IPS-15b (cell line): ENCODE results near the gene AQP6.

Source experiments
- H3K27me3 ChIP-seq: one replicate; pipeline ENCODE4 v1.6.1; 2013; ENCODE audit warnings: low read length; ENCODE audit not compliant: control insufficient read depth, insufficient read depth
- H3K36me3 ChIP-seq: one replicate; pipeline ENCODE4 v1.6.1; 2013; ENCODE audit warnings: low read length; ENCODE audit not compliant: control insufficient read depth, insufficient read depth
- H3K4me1 ChIP-seq: one replicate; pipeline ENCODE4 v1.6.1; 2013; ENCODE audit warnings: mild to moderate bottlenecking, low read length; ENCODE audit not compliant: control insufficient read depth, insufficient read depth
- H3K4me3 ChIP-seq: one replicate; pipeline ENCODE4 v1.5.1; 2013; ENCODE audit warnings: low read depth, low read length
- H3K9ac ChIP-seq: one replicate; pipeline ENCODE4 v1.6.1; 2013; ENCODE audit warnings: low read depth, mild to moderate bottlenecking, low read length
- H3K9me3 ChIP-seq: one replicate; pipeline ENCODE4 v1.6.1; 2013; ENCODE audit warnings: mild to moderate bottlenecking, low read length; ENCODE audit not compliant: control insufficient read depth, insufficient read depth

The AQP6 gene

GRCh38 chr12:49933796-49934195, 39.0 kb upstream of the AQP6 start:
- Histone ChIP-seq H3K9ac (no peak overlapping the region), H3K27me3 (no peaks in the 10 kb centered on the region)

GRCh38 chr12:49934505-49934904, 38.2 kb upstream of the AQP6 start:
- H3K4me1 ChIP-seq: no peaks in the 10 kb centered on the region
- H3K27me3 ChIP-seq: no peaks in the 10 kb centered on the region
- no peaks in the 10 kb centered on the region for H3K36me3 ChIP-seq
- no peak overlapping the region for H3K9ac ChIP-seq
- H3K4me3 ChIP-seq: no peak overlapping the region
- H3K9me3 ChIP-seq: no peaks in the 10 kb centered on the region

More at GRCh38 chr12:49933796-49934195, 39.0 kb upstream of the AQP6 start:
- Histone ChIP-seq H3K36me3 (no peaks in the 10 kb centered on the region), H3K9me3 (no peaks in the 10 kb centered on the region), H3K4me3 (no peak overlapping the region), H3K4me1 (no peaks in the 10 kb centered on the region)

DNA sequence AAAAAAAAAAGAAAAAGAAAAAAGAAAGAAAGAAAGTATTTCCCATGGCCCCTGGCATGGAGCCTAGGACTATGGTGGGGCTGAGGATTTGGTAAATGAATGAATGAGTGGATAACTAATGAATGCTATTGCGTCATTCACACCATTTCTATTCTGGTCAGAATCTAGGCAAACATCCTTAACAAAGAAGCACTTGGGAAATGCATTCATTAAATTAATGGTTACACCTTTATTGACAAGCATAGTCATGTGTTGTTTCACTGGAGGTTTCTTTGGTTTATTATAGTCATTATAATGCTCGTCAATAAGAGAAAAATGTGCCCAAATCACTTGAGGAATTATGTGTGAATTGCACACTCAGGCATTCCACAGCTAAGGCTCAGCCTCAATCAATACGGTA, 35.8 kb upstream of the AQP6 start:
- H3K4me1 ChIP-seq: no peaks in the 10 kb centered on the region
- no peaks in the 10 kb centered on the region for H3K9me3 ChIP-seq
- no peaks in the 10 kb centered on the region for H3K27me3 ChIP-seq
- no peak overlapping the region for H3K9ac ChIP-seq
- H3K36me3 ChIP-seq: no peaks in the 10 kb centered on the region
- no peak overlapping the region for H3K4me3 ChIP-seq

GRCh38 chr12:49937639-49938300, 35.0 kb upstream of the AQP6 start:
- Histone ChIP-seq H3K9ac (no peak overlapping the region), H3K36me3 (no peaks in the 10 kb centered on the region), H3K4me3 (no peak overlapping the region), H3K9me3 (no peaks in the 10 kb centered on the region), H3K27me3 (no peaks in the 10 kb centered on the region), H3K4me1 (peaks cover 2% of the 10 kb centered on the region)

- Histone ChIP-seq H3K36me3 (no peaks in the 10 kb centered on the region), H3K4me3 (no peak overlapping the region), H3K4me1 (peaks cover 2% of the 10 kb centered on the region), H3K9me3 (no peaks in the 10 kb centered on the region), H3K9ac (no peak overlapping the region), H3K27me3 (no peaks in the 10 kb centered on the region)
Observed at GRCh38 chr12:49939307-49939706, 33.4 kb upstream of the AQP6 start.

DNA sequence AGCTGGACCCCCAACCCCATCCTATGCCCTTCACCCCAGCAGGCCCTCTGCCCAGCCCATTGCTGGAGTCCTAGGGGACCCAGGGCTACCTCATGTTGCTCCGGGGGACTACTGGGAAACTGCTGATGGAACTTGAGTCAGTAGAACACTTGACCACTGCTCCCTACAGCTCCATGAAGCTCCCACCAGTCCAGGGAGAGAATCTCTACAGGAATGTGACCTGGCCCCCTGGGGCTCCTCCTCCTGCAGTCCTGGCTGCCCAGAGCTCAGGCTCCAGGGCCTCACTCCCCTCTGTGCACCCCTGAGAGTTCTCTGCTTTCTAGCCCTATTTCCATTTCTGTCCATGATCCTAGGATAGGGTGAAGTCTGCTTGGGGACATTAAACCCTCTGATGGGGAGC, 33.0 kb upstream of the AQP6 start:
- peaks cover 2% of the 10 kb centered on the region for H3K4me1 ChIP-seq
- no peak overlapping the region for H3K9ac ChIP-seq
- peaks cover under 1% of the 10 kb centered on the region for H3K27me3 ChIP-seq
- H3K9me3 ChIP-seq: no peaks in the 10 kb centered on the region
- H3K4me3 ChIP-seq: no peak overlapping the region
- no peaks in the 10 kb centered on the region for H3K36me3 ChIP-seq

- Histone ChIP-seq H3K4me1 (peaks cover 10% of the 10 kb centered on the region), H3K36me3 (no peaks in the 10 kb centered on the region)
Observed at GRCh38 chr12:49941556-49942511, 30.9 kb upstream of the AQP6 start.

GRCh38 chr12:49942512-49942893, 30.2 kb upstream of the AQP6 start:
- peaks cover 5% of the 10 kb centered on the region for H3K27me3 ChIP-seq
- H3K9ac ChIP-seq: no peak overlapping the region
- peaks cover 10% of the 10 kb centered on the region for H3K4me1 ChIP-seq
- no peaks in the 10 kb centered on the region for H3K9me3 ChIP-seq
- no peaks in the 10 kb centered on the region for H3K36me3 ChIP-seq
- no peak overlapping the region for H3K4me3 ChIP-seq

More at GRCh38 chr12:49941556-49942511, 30.9 kb upstream of the AQP6 start:
- Histone ChIP-seq H3K27me3 (peaks cover 5% of the 10 kb centered on the region), H3K4me3 (no peak overlapping the region), H3K9me3 (no peaks in the 10 kb centered on the region), H3K9ac (no peak overlapping the region)

GRCh38 chr12:49942921-49943624, 29.7 kb upstream of the AQP6 start:
- H3K4me3 ChIP-seq: no peak overlapping the region
- no peak overlapping the region for H3K9ac ChIP-seq
- peaks cover 5% of the 10 kb centered on the region for H3K27me3 ChIP-seq
- H3K36me3 ChIP-seq: no peaks in the 10 kb centered on the region
- peaks cover 13% of the 10 kb centered on the region for H3K4me1 ChIP-seq
- no peaks in the 10 kb centered on the region for H3K9me3 ChIP-seq

- Histone ChIP-seq H3K36me3 (no peaks in the 10 kb centered on the region), H3K4me3 (no peak overlapping the region), H3K9ac (no peak overlapping the region), H3K9me3 (no peaks in the 10 kb centered on the region), H3K27me3 (peaks cover 5% of the 10 kb centered on the region), H3K4me1 (peaks cover 13% of the 10 kb centered on the region)
Observed at GRCh38 chr12:49943625-49943960, 29.2 kb upstream of the AQP6 start.

DNA sequence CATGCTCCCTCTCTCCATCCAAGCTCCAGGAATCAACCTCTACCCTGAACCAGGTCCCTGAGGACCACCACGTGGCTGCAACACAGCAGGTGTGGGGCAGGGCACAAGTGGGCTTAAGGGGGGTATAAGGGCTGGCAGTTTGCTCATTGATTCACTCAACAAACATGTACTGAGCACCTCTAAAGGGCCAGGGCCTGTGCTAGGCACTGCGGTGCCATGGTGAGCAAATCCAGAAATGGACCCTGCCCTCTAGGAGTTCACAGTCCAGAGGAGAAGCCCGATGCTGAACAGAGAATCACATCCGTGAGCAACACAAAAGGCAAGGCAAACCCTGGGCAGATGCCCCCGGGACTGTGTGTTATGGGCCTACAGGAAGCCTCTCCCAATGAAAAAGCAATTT, 28.7 kb upstream of the AQP6 start:
- H3K9ac ChIP-seq: no peak overlapping the region
- H3K36me3 ChIP-seq: no peaks in the 10 kb centered on the region

More for the DNA sequence above, 28.7 kb upstream of the AQP6 start:
- Histone ChIP-seq H3K9me3 (no peaks in the 10 kb centered on the region), H3K27me3 (peaks cover 5% of the 10 kb centered on the region), H3K4me3 (no peak overlapping the region), H3K4me1 (peaks cover 13% of the 10 kb centered on the region)
